NCI-H2196 treated with DMSO at 0.1 percent for 48 hours (cell line): ENCODE results near the gene KCTD3.

ENCODE experiments used
- DNase-seq: peaks from one replicate; lab custom pipeline; 2025; ENCODE audit not compliant: unreplicated experiment; lab: John Stamatoyannopoulos, UW

The KCTD3 gene

GRCh38 chr1:215556996-215557395, 10.1 kb upstream of the KCTD3 start:
- DNase-seq: no peak

GRCh38 chr1:215557504-215557903, 9.6 kb upstream of the KCTD3 start:
- no peak for DNase-seq

GRCh38 chr1:215557992-215558626, 9.0 kb upstream of the KCTD3 start:
- no peak for DNase-seq

- DNase-seq: peak; percentile 38
These were observed 591 bp downstream of the KCTD3 start for GRCh38 chr1:215567491-215568298.

- no peak for DNase-seq
These were observed 1.2 kb downstream of the KCTD3 start for GRCh38 chr1:215568299-215568692.

GRCh38 chr1:215569986-215570824, 3.1 kb downstream of the KCTD3 start:
- no peak for DNase-seq

GRCh38 chr1:215581896-215582295, 14.8 kb downstream of the KCTD3 start:
- no peak for DNase-seq

GRCh38 chr1:215583185-215583749, 16.2 kb downstream of the KCTD3 start:
- no peak for DNase-seq

GRCh38 chr1:215584389-215584788, 17.3 kb downstream of the KCTD3 start:
- no peak for DNase-seq

- no peak for DNase-seq
These were observed 22.7 kb downstream of the KCTD3 start for GRCh38 chr1:215589650-215590435.

GRCh38 chr1:215590779-215591491, 23.8 kb downstream of the KCTD3 start:
- no peak for DNase-seq

- DNase-seq: no peak
These were observed 27.5 kb downstream of the KCTD3 start for GRCh38 chr1:215594640-215595039.

GRCh38 chr1:215595231-215595630, 28.1 kb downstream of the KCTD3 start:
- DNase-seq: no peak

GRCh38 chr1:215597961-215598360, 30.9 kb downstream of the KCTD3 start:
- no peak for DNase-seq

GRCh38 chr1:215599418-215600074, 32.4 kb downstream of the KCTD3 start:
- DNase-seq: no peak

GRCh38 chr1:215600258-215600792, 33.2 kb downstream of the KCTD3 start:
- DNase-seq: no peak

GRCh38 chr1:215600867-215601266, 33.8 kb downstream of the KCTD3 start:
- DNase-seq: no peak

GRCh38 chr1:215601276-215601675, 34.2 kb downstream of the KCTD3 start:
- DNase-seq: no peak

- no peak for DNase-seq
These were observed 36.2 kb downstream of the KCTD3 start for GRCh38 chr1:215603319-215603718.
